22Rv1 (cell line): ENCODE measurements around the gene TRMT11.

Source experiments
- CTCF ChIP-seq: fragments of 450-650 bp; IDR thresholded peaks from 2 replicates; pipeline ENCODE4 v1.5.1; 2017; ENCODE audit warnings: mild to moderate bottlenecking
- ZFX ChIP-seq: fragments of 450-650 bp; IDR thresholded peaks from 2 replicates; pipeline ENCODE4 v1.6.1; 2017; ENCODE audit warnings: antibody characterized with exemption, borderline replicate concordance

- TF ChIP-seq CTCF, result no peak
- no peak for TF ChIP-seq ZFX
Observed at GRCh38 chr6:126040826-126041225, 54.5 kb downstream of the TRMT11 start.
